Progenitor cell of endocrine pancreas (in vitro differentiated cells): Measurements from ENCODE around the gene SCCPDH. TPM values are rescaled to one million over a fixed set of nuclear protein-coding genes. Genes with fewer than 3 reads are reported as not detected.
"Not testable (repeated sequence)": the region's sequence is repeated elsewhere in the genome, so short reads cannot be mapped to it uniquely, and the experiment has no call there.

Experiments
- DNase-seq: peaks from one replicate; pipeline ENCODE4 v3.0.0; 2021; ENCODE audit warnings: low spot score; ENCODE audit not compliant: unreplicated experiment
- H3K27ac Mint-ChIP-seq: 2 replicates; pipeline ENCODE4 v1.8.0; 2021; ENCODE audit warnings: mild to moderate bottlenecking, moderate library complexity, mixed read lengths
- H3K27me3 Mint-ChIP-seq: 2 replicates; pipeline ENCODE4 v1.8.0; 2021; ENCODE audit warnings: mixed read lengths
- H3K36me3 Mint-ChIP-seq: 2 replicates; pipeline ENCODE4 v1.8.0; 2022; ENCODE audit warnings: mixed read lengths; ENCODE audit not compliant: insufficient read depth
- H3K4me1 Mint-ChIP-seq: 2 replicates; pipeline ENCODE4 v1.8.0; 2021; ENCODE audit warnings: low read depth, mixed read lengths
- H3K4me3 Mint-ChIP-seq: 2 replicates; pipeline ENCODE4 v1.8.0; 2021; ENCODE audit warnings: low read depth, mild to moderate bottlenecking, moderate library complexity, mixed read lengths
- H3K9me3 Mint-ChIP-seq: 2 replicates; pipeline ENCODE4 v1.8.0; 2021; ENCODE audit warnings: low read depth, mixed read lengths
- total RNA-seq: library from RNA; stranded (reverse); gene quantifications from 2 replicates; pipeline ENCODE4 v1.2.1, GENCODE V29; 2021
- TF ChIP-seq, protein P1 (sequence below): fragments of 200-600 bp; sonication (generic); IDR thresholded peaks from one replicate; pipeline ENCODE4 v1.5.0; 2021; ENCODE audit warnings: antibody characterized with exemption, mild to moderate bottlenecking; ENCODE audit not compliant: unreplicated experiment

The SCCPDH gene
- total RNA-seq, 1 donor from 2014 or later = 43.3 TPM

DNA sequence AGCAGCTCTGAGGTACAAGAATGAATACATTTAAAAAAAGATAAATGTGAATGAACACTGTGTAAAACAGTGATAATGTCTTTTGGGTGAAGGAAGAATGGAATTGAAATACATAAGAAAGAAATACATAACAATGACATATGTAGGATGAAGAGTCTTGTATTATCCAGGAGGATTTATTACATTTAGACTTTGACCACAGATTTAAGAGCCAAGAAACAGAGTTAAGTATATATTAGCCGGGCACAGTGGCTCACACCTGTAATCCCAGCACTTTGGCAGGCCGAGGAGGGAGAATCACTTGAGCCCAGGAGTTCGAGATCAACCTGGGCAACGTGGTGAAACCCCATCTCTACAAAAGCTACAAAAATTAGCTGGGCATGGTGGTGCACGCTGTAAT is 79.7 kb downstream of the SCCPDH start:
- no peaks in the 10 kb centered on the region for H3K27me3 Mint-ChIP-seq
- DNase-seq = no peak
- no peak overlapping the region for H3K4me3 Mint-ChIP-seq
- TF ChIP-seq, protein P1, sequence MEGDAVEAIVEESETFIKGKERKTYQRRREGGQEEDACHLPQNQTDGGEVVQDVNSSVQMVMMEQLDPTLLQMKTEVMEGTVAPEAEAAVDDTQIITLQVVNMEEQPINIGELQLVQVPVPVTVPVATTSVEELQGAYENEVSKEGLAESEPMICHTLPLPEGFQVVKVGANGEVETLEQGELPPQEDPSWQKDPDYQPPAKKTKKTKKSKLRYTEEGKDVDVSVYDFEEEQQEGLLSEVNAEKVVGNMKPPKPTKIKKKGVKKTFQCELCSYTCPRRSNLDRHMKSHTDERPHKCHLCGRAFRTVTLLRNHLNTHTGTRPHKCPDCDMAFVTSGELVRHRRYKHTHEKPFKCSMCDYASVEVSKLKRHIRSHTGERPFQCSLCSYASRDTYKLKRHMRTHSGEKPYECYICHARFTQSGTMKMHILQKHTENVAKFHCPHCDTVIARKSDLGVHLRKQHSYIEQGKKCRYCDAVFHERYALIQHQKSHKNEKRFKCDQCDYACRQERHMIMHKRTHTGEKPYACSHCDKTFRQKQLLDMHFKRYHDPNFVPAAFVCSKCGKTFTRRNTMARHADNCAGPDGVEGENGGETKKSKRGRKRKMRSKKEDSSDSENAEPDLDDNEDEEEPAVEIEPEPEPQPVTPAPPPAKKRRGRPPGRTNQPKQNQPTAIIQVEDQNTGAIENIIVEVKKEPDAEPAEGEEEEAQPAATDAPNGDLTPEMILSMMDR = no peak
- no peak overlapping the region for H3K27ac Mint-ChIP-seq
- no peaks in the 10 kb centered on the region for H3K9me3 Mint-ChIP-seq
- peaks cover 19% of the 10 kb centered on the region for H3K4me1 Mint-ChIP-seq
- H3K36me3 Mint-ChIP-seq = no peaks in the 10 kb centered on the region

GRCh38 chr1:246805135-246805716 is 81.0 kb downstream of the SCCPDH start:
- Mint-ChIP-seq H3K4me1 (peaks cover 16% of the 10 kb centered on the region), H3K27me3 (no peaks in the 10 kb centered on the region), H3K9me3 (no peaks in the 10 kb centered on the region), H3K27ac (no peak overlapping the region), H3K4me3 (no peak overlapping the region), H3K36me3 (no peaks in the 10 kb centered on the region)
- DNase-seq = no peak
- TF ChIP-seq, protein P1 = no peak

GRCh38 chr1:246809473-246809872 is 85.3 kb downstream of the SCCPDH start:
- Mint-ChIP-seq H3K9me3 (no peaks in the 10 kb centered on the region), H3K4me3 (no peak overlapping the region), H3K36me3 (no peaks in the 10 kb centered on the region), H3K27ac (no peak overlapping the region), H3K27me3 (no peaks in the 10 kb centered on the region), H3K4me1 (peaks cover 2% of the 10 kb centered on the region)
- no peak for DNase-seq
- TF ChIP-seq, protein P1 = no peak

DNA sequence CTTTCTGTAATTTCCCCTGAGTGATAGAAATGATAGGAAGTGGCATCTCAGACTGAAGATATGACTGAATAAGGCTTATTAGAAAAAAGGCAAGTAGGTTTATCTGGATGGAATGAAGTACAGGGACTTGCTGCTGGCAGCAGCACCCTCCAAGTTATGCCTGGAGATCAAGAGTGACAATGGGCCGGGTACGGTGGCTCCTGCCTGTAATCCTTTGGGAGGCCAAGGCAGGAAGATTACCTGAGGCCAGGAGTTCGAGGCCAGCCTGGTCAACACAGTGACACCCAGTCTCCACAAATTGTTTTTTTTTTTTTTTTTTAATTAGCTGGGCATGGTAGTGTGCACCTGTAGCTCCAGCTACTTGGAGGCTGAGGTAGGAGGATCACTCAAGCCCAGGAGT is 87.8 kb downstream of the SCCPDH start:
- Mint-ChIP-seq H3K4me1 (peaks cover 2% of the 10 kb centered on the region), H3K27ac (no peak overlapping the region), H3K27me3 (peaks cover 3% of the 10 kb centered on the region), H3K9me3 (no peaks in the 10 kb centered on the region), H3K4me3 (no peak overlapping the region), H3K36me3 (no peaks in the 10 kb centered on the region)
- TF ChIP-seq, protein P1 = no peak
- DNase-seq = no peak

GRCh38 chr1:246813325-246813724 is 89.1 kb downstream of the SCCPDH start:
- DNase-seq, H3K27ac Mint-ChIP-seq, H3K27me3 Mint-ChIP-seq, H3K36me3 Mint-ChIP-seq, H3K9me3 Mint-ChIP-seq, H3K4me1 Mint-ChIP-seq, H3K4me3 Mint-ChIP-seq: not testable (repeated sequence)

- H3K4me1 Mint-ChIP-seq = peaks cover 2% of the 10 kb centered on the region
- H3K27me3 Mint-ChIP-seq = peaks cover 3% of the 10 kb centered on the region
- no peak overlapping the region for H3K4me3 Mint-ChIP-seq
- no peaks in the 10 kb centered on the region for H3K9me3 Mint-ChIP-seq
- H3K27ac Mint-ChIP-seq = no peak overlapping the region
- no peaks in the 10 kb centered on the region for H3K36me3 Mint-ChIP-seq
- TF ChIP-seq, protein P1 = no peak
- DNase-seq = no peak
Observed at GRCh38 chr1:246814890-246815289, 90.7 kb downstream of the SCCPDH start.
